ENCODE data around the gene BLACAT1. TPM values are rescaled to one million over a fixed set of nuclear protein-coding genes. Genes with fewer than 3 reads are reported as not detected.
"Not testable (repeated sequence)": the region's sequence is repeated elsewhere in the genome, so short reads cannot be mapped to it uniquely, and the experiment has no call there.

Gene BLACAT1
- polyA plus RNA-seq, 3 donors, result not detected

DNA sequence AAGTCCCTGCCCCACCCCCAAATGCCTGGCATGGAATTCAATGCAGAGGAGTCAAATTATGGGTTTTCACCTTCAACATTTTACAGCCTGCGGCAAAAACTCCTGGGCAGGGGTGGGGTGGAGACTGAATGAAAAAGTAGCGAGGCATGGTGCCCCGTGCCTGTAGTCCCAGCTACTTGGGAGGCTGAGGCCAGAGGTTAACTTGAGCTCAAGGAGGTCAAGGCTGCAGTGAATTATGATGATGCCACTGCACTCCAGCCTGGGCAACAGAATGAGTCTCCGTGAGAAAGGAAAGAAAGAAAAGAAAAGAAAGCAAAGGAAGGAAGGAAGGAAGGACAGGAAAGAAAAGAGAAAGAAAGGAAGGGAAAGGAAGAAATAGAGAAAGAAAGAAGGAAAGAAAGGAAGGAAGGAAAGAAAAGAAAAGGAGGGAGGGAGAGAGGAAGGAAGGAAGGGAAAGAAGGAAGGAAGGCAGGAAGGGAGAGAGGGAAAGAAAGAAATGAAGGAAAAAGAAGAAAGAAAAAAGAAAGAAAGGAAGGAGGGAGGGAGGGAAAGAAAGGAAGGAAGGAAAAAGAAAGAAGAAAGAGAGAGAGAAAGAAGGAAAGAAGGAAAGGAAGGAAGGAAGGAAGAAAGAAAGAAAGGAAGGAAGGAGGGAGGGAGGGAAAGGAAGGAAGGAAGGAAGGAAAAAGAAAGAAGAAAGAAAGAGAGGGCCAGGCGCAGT is 45.1 kb downstream of the BLACAT1 start:
- H3K9ac ChIP-seq (ENCODE audit: insufficient read depth, low read length, poor library complexity, severe bottlenecking), result no peak overlapping the region
- no peak overlapping the region for H3K4me2 ChIP-seq (replicated peaks; ENCODE audit: extremely low read depth, low read length, poor library complexity, severe bottlenecking)
- Mint-ChIP-seq H3K27me3 (ENCODE audit: low read depth in 3 of 3) (peaks cover 12 to 20% (median 13%) of the 10 kb centered on the region in 3 donors), H3K36me3 (no peaks in the 10 kb centered on the region), H3K4me1 (no peaks in the 10 kb centered on the region), H3K27ac (no peak overlapping the region), H3K4me3 (peak overlapping the region in 1 of 2 donors; percentile 43), H3K9me3 (peaks cover 0 to 6% (median 0%) of the 10 kb centered on the region in 7 donors)
- TF ChIP-seq, protein P1, sequence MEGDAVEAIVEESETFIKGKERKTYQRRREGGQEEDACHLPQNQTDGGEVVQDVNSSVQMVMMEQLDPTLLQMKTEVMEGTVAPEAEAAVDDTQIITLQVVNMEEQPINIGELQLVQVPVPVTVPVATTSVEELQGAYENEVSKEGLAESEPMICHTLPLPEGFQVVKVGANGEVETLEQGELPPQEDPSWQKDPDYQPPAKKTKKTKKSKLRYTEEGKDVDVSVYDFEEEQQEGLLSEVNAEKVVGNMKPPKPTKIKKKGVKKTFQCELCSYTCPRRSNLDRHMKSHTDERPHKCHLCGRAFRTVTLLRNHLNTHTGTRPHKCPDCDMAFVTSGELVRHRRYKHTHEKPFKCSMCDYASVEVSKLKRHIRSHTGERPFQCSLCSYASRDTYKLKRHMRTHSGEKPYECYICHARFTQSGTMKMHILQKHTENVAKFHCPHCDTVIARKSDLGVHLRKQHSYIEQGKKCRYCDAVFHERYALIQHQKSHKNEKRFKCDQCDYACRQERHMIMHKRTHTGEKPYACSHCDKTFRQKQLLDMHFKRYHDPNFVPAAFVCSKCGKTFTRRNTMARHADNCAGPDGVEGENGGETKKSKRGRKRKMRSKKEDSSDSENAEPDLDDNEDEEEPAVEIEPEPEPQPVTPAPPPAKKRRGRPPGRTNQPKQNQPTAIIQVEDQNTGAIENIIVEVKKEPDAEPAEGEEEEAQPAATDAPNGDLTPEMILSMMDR (IDR thresholded peaks at IDR 0.05), result no peak
- no peak overlapping the region for H3K4me3 ChIP-seq (replicated peaks in 1 of 3; ENCODE audit: low read depth in 2 of 3, low read length in 3 of 3)
- H3K4me1 ChIP-seq (ENCODE audit: control insufficient read depth in 1 of 2, insufficient read depth in 2 of 2, low read length in 2 of 2), result no peaks in the 10 kb centered on the region
- no peak for DNase-seq
- no peaks in the 10 kb centered on the region for H3K36me3 ChIP-seq (replicated peaks in 1 of 2; ENCODE audit: control insufficient read depth in 1 of 2, insufficient read depth in 2 of 2, low read length in 2 of 2)
- no peak overlapping the region for H2AFZ ChIP-seq (ENCODE audit: insufficient read depth, low read depth, low read length, poor library complexity, severe bottlenecking)
- no peaks in the 10 kb centered on the region for H3K9me3 ChIP-seq (replicated peaks in 1 of 2; ENCODE audit: control insufficient read depth in 1 of 2, insufficient read depth in 1 of 2, low read length in 2 of 2)
- H4K20me1 ChIP-seq (ENCODE audit: insufficient read depth, low read length), result no peaks in the 10 kb centered on the region
- H3K79me2 ChIP-seq (ENCODE audit: insufficient read depth, low read length), result no peaks in the 10 kb centered on the region
- WGBS (ENCODE audit: insufficient coverage), result 96% methylated on average over 4 of the region's 5 CpGs
- no peak overlapping the region for H3K27ac ChIP-seq (ENCODE audit: low read depth in 1 of 2, low read length in 2 of 2)
- no peaks in the 10 kb centered on the region for H3K27me3 ChIP-seq (ENCODE audit: control insufficient read depth in 2 of 2, insufficient read depth in 2 of 2, low read length in 2 of 2)
- intact Hi-C loops (cut with micrococcal nuclease), result no loop called here

DNA sequence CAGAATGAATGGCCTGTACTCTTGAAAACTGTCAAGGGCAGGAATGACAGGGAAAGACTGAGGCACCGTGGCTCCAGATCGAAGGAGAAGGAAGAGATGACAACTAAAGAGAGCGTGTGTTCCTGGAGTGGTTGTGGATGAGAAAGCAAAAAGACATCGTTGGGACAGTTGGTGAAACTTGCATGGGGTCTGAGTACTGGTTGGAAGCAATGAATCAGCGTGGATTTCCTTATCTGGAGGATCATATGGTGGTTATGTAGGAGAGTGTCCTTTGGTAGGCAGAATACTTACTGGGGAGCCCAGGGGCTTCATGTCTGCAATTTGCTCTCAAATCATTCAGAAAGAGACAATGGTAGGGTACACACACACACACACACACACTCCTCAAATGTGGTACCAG is 47.9 kb downstream of the BLACAT1 start:
- Histone ChIP-seq H3K36me3 (replicated peaks in 1 of 2; ENCODE audit: control insufficient read depth in 1 of 2, insufficient read depth in 2 of 2, low read length in 2 of 2) (no peaks in the 10 kb centered on the region), H2AFZ (ENCODE audit: insufficient read depth, low read depth, low read length, poor library complexity, severe bottlenecking) (no peak overlapping the region), H3K27me3 (ENCODE audit: control insufficient read depth in 2 of 2, insufficient read depth in 2 of 2, low read length in 2 of 2) (no peaks in the 10 kb centered on the region), H3K9me3 (replicated peaks in 1 of 2; ENCODE audit: control insufficient read depth in 1 of 2, insufficient read depth in 1 of 2, low read length in 2 of 2) (no peaks in the 10 kb centered on the region), H3K79me2 (ENCODE audit: insufficient read depth, low read length) (no peaks in the 10 kb centered on the region), H3K9ac (ENCODE audit: insufficient read depth, low read length, poor library complexity, severe bottlenecking) (no peak overlapping the region), H3K4me2 (replicated peaks; ENCODE audit: extremely low read depth, low read length, poor library complexity, severe bottlenecking) (no peak overlapping the region), H3K4me3 (replicated peaks in 1 of 3; ENCODE audit: low read depth in 2 of 3, low read length in 3 of 3) (no peak overlapping the region), H4K20me1 (ENCODE audit: insufficient read depth, low read length) (no peaks in the 10 kb centered on the region), H3K27ac (ENCODE audit: low read depth in 1 of 2, low read length in 2 of 2) (no peak overlapping the region), H3K4me1 (ENCODE audit: control insufficient read depth in 1 of 2, insufficient read depth in 2 of 2, low read length in 2 of 2) (no peaks in the 10 kb centered on the region)
- Mint-ChIP-seq H3K27ac (no peak overlapping the region), H3K27me3 (ENCODE audit: low read depth in 3 of 3) (peaks cover 8 to 19% (median 14%) of the 10 kb centered on the region in 3 donors), H3K9me3 (peaks cover 0 to 6% (median 0%) of the 10 kb centered on the region in 7 donors), H3K4me3 (no peak overlapping the region), H3K4me1 (no peaks in the 10 kb centered on the region), H3K36me3 (no peaks in the 10 kb centered on the region)
- TF ChIP-seq, protein P1 (IDR thresholded peaks at IDR 0.05), result no peak
- no peak for DNase-seq
- intact Hi-C loops (cut with micrococcal nuclease), result no loop called here
- 48% methylated on average over 5 of the region's 5 CpGs for WGBS (ENCODE audit: insufficient coverage)

DNA sequence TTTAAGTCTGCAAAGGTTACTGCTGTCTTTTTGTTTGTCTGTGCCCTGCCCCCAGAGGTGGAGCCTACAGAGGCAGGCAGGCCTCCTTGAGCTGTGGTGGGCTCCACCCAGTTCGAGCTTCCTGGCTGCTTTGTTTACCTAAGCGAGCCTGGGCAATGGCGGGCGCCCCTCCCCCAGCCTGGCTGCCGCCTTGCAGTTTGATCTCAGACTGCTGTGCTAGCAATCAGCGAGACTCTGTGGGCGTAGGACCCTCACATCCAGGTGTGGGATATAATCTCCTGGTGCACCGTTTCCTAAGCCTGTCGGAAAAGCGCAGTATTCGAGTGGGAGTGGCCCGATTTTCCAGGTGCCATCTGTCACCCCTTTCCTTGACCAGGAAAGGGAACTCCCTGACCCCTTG is 49.6 kb downstream of the BLACAT1 start:
- intact Hi-C loops (cut with micrococcal nuclease); H3K36me3 Mint-ChIP-seq; H4K20me1 ChIP-seq (ENCODE audit: insufficient read depth, low read length); H3K9me3 Mint-ChIP-seq; H2AFZ ChIP-seq (ENCODE audit: insufficient read depth, low read depth, low read length, poor library complexity, severe bottlenecking); H3K27me3 ChIP-seq (ENCODE audit: control insufficient read depth in 2 of 2, insufficient read depth in 2 of 2, low read length in 2 of 2); H3K4me3 Mint-ChIP-seq; H3K79me2 ChIP-seq (ENCODE audit: insufficient read depth, low read length); H3K4me3 ChIP-seq (replicated peaks in 1 of 3; ENCODE audit: low read depth in 2 of 3, low read length in 3 of 3); H3K4me2 ChIP-seq (replicated peaks; ENCODE audit: extremely low read depth, low read length, poor library complexity, severe bottlenecking); H3K4me1 Mint-ChIP-seq; H3K4me1 ChIP-seq (ENCODE audit: control insufficient read depth in 1 of 2, insufficient read depth in 2 of 2, low read length in 2 of 2); H3K36me3 ChIP-seq (replicated peaks in 1 of 2; ENCODE audit: control insufficient read depth in 1 of 2, insufficient read depth in 2 of 2, low read length in 2 of 2); DNase-seq; H3K9ac ChIP-seq (ENCODE audit: insufficient read depth, low read length, poor library complexity, severe bottlenecking); H3K27ac Mint-ChIP-seq; H3K9me3 ChIP-seq (replicated peaks in 1 of 2; ENCODE audit: control insufficient read depth in 1 of 2, insufficient read depth in 1 of 2, low read length in 2 of 2); H3K27ac ChIP-seq (ENCODE audit: low read depth in 1 of 2, low read length in 2 of 2): not testable (repeated sequence)
- WGBS (ENCODE audit: insufficient coverage), result 94% methylated on average over 6 of the region's 12 CpGs
- peaks cover 6 to 15% (median 14%) of the 10 kb centered on the region in 3 donors for H3K27me3 Mint-ChIP-seq (ENCODE audit: low read depth in 3 of 3)

Data from CD14-positive monocyte (primary cell).